ENCODE results near the gene CERS2. TPM values are rescaled to one million over a fixed set of nuclear protein-coding genes. Genes with fewer than 3 reads are reported as not detected.

The CERS2 gene
- total RNA-seq, 1 experiment from 2014 or later = 348 TPM

DNA sequence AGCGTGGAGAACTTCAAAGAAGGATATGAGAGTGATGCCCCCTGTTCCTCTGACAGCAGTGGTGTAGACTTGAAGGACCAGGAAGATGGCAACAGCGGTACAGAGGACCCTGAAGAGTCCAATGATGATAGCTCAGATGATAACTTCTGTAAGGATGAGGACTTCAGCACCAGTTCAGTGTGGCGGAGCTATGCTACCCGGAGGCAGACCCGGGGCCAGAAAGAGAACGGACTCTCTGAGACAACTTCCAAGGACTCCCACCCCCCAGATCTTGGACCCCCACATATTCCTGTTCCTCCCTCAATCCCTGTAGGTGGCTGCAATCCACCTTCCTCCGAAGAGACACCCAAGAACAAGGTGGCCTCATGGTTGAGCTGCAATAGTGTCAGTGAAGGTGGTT lies 14.0 kb downstream of the CERS2 start:
- ChIA-PET POLR2A (no interaction called here), CTCF (no interaction called here)
- TF ChIP-seq, protein P1, sequence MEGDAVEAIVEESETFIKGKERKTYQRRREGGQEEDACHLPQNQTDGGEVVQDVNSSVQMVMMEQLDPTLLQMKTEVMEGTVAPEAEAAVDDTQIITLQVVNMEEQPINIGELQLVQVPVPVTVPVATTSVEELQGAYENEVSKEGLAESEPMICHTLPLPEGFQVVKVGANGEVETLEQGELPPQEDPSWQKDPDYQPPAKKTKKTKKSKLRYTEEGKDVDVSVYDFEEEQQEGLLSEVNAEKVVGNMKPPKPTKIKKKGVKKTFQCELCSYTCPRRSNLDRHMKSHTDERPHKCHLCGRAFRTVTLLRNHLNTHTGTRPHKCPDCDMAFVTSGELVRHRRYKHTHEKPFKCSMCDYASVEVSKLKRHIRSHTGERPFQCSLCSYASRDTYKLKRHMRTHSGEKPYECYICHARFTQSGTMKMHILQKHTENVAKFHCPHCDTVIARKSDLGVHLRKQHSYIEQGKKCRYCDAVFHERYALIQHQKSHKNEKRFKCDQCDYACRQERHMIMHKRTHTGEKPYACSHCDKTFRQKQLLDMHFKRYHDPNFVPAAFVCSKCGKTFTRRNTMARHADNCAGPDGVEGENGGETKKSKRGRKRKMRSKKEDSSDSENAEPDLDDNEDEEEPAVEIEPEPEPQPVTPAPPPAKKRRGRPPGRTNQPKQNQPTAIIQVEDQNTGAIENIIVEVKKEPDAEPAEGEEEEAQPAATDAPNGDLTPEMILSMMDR (IDR thresholded peaks at IDR 0.05) = no peak
- TF ChIP-seq SIN3A (IDR thresholded peaks at IDR 0.05; ENCODE audit: borderline replicate concordance, insufficient read depth, low read depth, low read length) = no peak
- TF ChIP-seq, protein P2, sequence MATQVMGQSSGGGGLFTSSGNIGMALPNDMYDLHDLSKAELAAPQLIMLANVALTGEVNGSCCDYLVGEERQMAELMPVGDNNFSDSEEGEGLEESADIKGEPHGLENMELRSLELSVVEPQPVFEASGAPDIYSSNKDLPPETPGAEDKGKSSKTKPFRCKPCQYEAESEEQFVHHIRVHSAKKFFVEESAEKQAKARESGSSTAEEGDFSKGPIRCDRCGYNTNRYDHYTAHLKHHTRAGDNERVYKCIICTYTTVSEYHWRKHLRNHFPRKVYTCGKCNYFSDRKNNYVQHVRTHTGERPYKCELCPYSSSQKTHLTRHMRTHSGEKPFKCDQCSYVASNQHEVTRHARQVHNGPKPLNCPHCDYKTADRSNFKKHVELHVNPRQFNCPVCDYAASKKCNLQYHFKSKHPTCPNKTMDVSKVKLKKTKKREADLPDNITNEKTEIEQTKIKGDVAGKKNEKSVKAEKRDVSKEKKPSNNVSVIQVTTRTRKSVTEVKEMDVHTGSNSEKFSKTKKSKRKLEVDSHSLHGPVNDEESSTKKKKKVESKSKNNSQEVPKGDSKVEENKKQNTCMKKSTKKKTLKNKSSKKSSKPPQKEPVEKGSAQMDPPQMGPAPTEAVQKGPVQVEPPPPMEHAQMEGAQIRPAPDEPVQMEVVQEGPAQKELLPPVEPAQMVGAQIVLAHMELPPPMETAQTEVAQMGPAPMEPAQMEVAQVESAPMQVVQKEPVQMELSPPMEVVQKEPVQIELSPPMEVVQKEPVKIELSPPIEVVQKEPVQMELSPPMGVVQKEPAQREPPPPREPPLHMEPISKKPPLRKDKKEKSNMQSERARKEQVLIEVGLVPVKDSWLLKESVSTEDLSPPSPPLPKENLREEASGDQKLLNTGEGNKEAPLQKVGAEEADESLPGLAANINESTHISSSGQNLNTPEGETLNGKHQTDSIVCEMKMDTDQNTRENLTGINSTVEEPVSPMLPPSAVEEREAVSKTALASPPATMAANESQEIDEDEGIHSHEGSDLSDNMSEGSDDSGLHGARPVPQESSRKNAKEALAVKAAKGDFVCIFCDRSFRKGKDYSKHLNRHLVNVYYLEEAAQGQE (IDR thresholded peaks at IDR 0.05; ENCODE audit: insufficient read depth in 1 of 2, low read depth in 2 of 2, low read length in 1 of 2) = no peak
- no peak for TF ChIP-seq POLR2AphosphoS5 (IDR thresholded peaks at IDR 0.05; ENCODE audit: low read depth, low read length)
- TF ChIP-seq TCF7L2 (IDR thresholded peaks at IDR 0.05; ENCODE audit: low read depth, low read length) = no peak
- no peak overlapping the region for H3K4me3 ChIP-seq (ENCODE audit: low read depth in 2 of 2, low read length in 2 of 2)
- H3K27me3 ChIP-seq (ENCODE audit: control insufficient read depth, insufficient read depth, low read length) = no peaks in the 10 kb centered on the region
- H3K36me3 ChIP-seq (ENCODE audit: control insufficient read depth, insufficient read depth, low read length) = peaks cover 22% of the 10 kb centered on the region
- no peaks in the 10 kb centered on the region for H3K4me1 ChIP-seq (ENCODE audit: control insufficient read depth, insufficient read depth, low read length)
- intact Hi-C loops (cut with micrococcal nuclease; ENCODE audit: unreplicated experiment) = no loop called here
- DNase-seq (ENCODE audit: low read depth, low spot score) (no peak), ATAC-seq (no peak)
- H3K27ac ChIP-seq (ENCODE audit: low read length) = no peak overlapping the region
- in situ Hi-C loops (cut with HindIII; ENCODE audit: low pct_unique_long_range_greater_than_20kb, low sequenced_read_pairs) = no loop called here
- no peaks in the 10 kb centered on the region for H3K9me3 ChIP-seq (ENCODE audit: control insufficient read depth, insufficient read depth, low read depth, low read length)
- TSS peak; percentile 47 for BruUV-seq (replicated peaks)

GRCh38 chr1:150957666-150958065 lies 17.0 kb downstream of the CERS2 start:
- no peaks in the 10 kb centered on the region for H3K27me3 ChIP-seq (ENCODE audit: control insufficient read depth, insufficient read depth, low read length)
- ATAC-seq = no peak
- H3K36me3 ChIP-seq (ENCODE audit: control insufficient read depth, insufficient read depth, low read length) = peaks cover 11% of the 10 kb centered on the region
- no peaks in the 10 kb centered on the region for H3K4me1 ChIP-seq (ENCODE audit: control insufficient read depth, insufficient read depth, low read length)
- no peaks in the 10 kb centered on the region for H3K9me3 ChIP-seq (ENCODE audit: control insufficient read depth, insufficient read depth, low read depth, low read length)
- ChIA-PET CTCF (interaction anchor here (1.0 kb wide), 1 partner anchor 39 kb away, joined by 4 read pairs; no protein-coding TSS in a partner anchor), POLR2A (interaction anchor here (0.6 kb wide), 1 partner anchor 48 kb away, joined by 11 read pairs; no protein-coding TSS in a partner anchor)
- no peak for DNase-seq (ENCODE audit: low read depth, low spot score)
- no peak overlapping the region for H3K4me3 ChIP-seq (ENCODE audit: low read depth in 2 of 2, low read length in 2 of 2)
- intact Hi-C loops (cut with micrococcal nuclease; ENCODE audit: unreplicated experiment) = no loop called here
- H3K27ac ChIP-seq (ENCODE audit: low read length) = no peak overlapping the region
- no TSS peak for BruUV-seq (replicated peaks)
- in situ Hi-C loops (cut with HindIII; ENCODE audit: low pct_unique_long_range_greater_than_20kb, low sequenced_read_pairs) = no loop called here
- no peak for TF ChIP-seq POLR2AphosphoS5 (IDR thresholded peaks at IDR 0.05; ENCODE audit: low read depth, low read length)
- TF ChIP-seq, protein P2 (IDR thresholded peaks at IDR 0.05; ENCODE audit: insufficient read depth in 1 of 2, low read depth in 2 of 2, low read length in 1 of 2) = no peak
- no peak for TF ChIP-seq SIN3A (IDR thresholded peaks at IDR 0.05; ENCODE audit: borderline replicate concordance, insufficient read depth, low read depth, low read length)
- TF ChIP-seq, protein P1 (IDR thresholded peaks at IDR 0.05) = no peak
- TF ChIP-seq TCF7L2 (IDR thresholded peaks at IDR 0.05; ENCODE audit: low read depth, low read length) = no peak

Data from Panc1 (cell line).